ENCODE measurements around the gene FBN2.

Gene FBN2

GRCh38 chr5:128304791-128305190 lies 233.3 kb downstream of the FBN2 start:
- no peak for DNase-seq (ENCODE audit: low read depth)

GRCh38 chr5:128304088-128304487 lies 234.0 kb downstream of the FBN2 start:
- DNase-seq (ENCODE audit: low read depth), result no peak

- DNase-seq (ENCODE audit: low read depth), result no peak
Observed at GRCh38 chr5:128303593-128303992, 234.5 kb downstream of the FBN2 start.

- DNase-seq (ENCODE audit: low read depth), result no peak
Observed at GRCh38 chr5:128300181-128300580, 237.9 kb downstream of the FBN2 start.

GRCh38 chr5:128290152-128290858 lies 247.7 kb downstream of the FBN2 start:
- DNase-seq (ENCODE audit: low read depth), result no peak

- DNase-seq (ENCODE audit: low read depth), result no peak
Observed at GRCh38 chr5:128287740-128288139, 250.3 kb downstream of the FBN2 start.

GRCh38 chr5:128284236-128284635 lies 253.8 kb downstream of the FBN2 start:
- DNase-seq (ENCODE audit: low read depth), result no peak

- no peak for DNase-seq (ENCODE audit: low read depth)
Observed at GRCh38 chr5:128279345-128279744, 258.7 kb downstream of the FBN2 start.

- no peak for DNase-seq (ENCODE audit: low read depth)
Observed at GRCh38 chr5:128276537-128277216, 261.4 kb downstream of the FBN2 start.

GRCh38 chr5:128274441-128274840 lies 263.6 kb downstream of the FBN2 start:
- DNase-seq (ENCODE audit: low read depth), result no peak

- DNase-seq (ENCODE audit: low read depth), result no peak
Observed at GRCh38 chr5:128273736-128274135, 264.3 kb downstream of the FBN2 start.

GRCh38 chr5:128271859-128272464 lies 266.1 kb downstream of the FBN2 start:
- no peak for DNase-seq (ENCODE audit: low read depth)

- no peak for DNase-seq (ENCODE audit: low read depth)
Observed at GRCh38 chr5:128271071-128271470, 267.0 kb downstream of the FBN2 start.

GRCh38 chr5:128264564-128265360 lies 273.3 kb downstream of the FBN2 start:
- DNase-seq (ENCODE audit: low read depth), result no peak

- no peak for DNase-seq (ENCODE audit: low read depth)
Observed at GRCh38 chr5:128263357-128263756, 274.7 kb downstream of the FBN2 start.

GRCh38 chr5:128262911-128263310 lies 275.1 kb downstream of the FBN2 start:
- no peak for DNase-seq (ENCODE audit: low read depth)

- DNase-seq (ENCODE audit: low read depth), result no peak
Observed at GRCh38 chr5:128259607-128260021, 278.4 kb downstream of the FBN2 start.

- DNase-seq (ENCODE audit: low read depth), result no peak
Observed at GRCh38 chr5:128258372-128258771, 279.7 kb downstream of the FBN2 start.

GRCh38 chr5:128257076-128257475 lies 281.0 kb downstream of the FBN2 start:
- no peak for DNase-seq (ENCODE audit: low read depth)

GRCh38 chr5:128254789-128255188 lies 283.3 kb downstream of the FBN2 start:
- DNase-seq (ENCODE audit: low read depth), result no peak

- no peak for DNase-seq (ENCODE audit: low read depth)
Observed at GRCh38 chr5:128253880-128254279, 284.2 kb downstream of the FBN2 start.

- no peak for DNase-seq (ENCODE audit: low read depth)
Observed at GRCh38 chr5:128253161-128253560, 284.9 kb downstream of the FBN2 start.

- no peak for DNase-seq (ENCODE audit: low read depth)
Observed at GRCh38 chr5:128252756-128253155, 285.3 kb downstream of the FBN2 start.

Measured in stimulated activated CD8-positive, alpha-beta memory T cell treated with anti-CD3 and anti-CD28 coated beads, Interleukin-7, amount 100 ng/mL, for 24 hours (primary cell).